ENCODE measurements around the gene TSGA10IP. TPM values are rescaled to one million over a fixed set of nuclear protein-coding genes. Genes with fewer than 3 reads are reported as not detected.

TSGA10IP gene
- polyA plus RNA-seq, 3 donors, result 0.19 to 0.21 (median 0.20) TPM

DNA sequence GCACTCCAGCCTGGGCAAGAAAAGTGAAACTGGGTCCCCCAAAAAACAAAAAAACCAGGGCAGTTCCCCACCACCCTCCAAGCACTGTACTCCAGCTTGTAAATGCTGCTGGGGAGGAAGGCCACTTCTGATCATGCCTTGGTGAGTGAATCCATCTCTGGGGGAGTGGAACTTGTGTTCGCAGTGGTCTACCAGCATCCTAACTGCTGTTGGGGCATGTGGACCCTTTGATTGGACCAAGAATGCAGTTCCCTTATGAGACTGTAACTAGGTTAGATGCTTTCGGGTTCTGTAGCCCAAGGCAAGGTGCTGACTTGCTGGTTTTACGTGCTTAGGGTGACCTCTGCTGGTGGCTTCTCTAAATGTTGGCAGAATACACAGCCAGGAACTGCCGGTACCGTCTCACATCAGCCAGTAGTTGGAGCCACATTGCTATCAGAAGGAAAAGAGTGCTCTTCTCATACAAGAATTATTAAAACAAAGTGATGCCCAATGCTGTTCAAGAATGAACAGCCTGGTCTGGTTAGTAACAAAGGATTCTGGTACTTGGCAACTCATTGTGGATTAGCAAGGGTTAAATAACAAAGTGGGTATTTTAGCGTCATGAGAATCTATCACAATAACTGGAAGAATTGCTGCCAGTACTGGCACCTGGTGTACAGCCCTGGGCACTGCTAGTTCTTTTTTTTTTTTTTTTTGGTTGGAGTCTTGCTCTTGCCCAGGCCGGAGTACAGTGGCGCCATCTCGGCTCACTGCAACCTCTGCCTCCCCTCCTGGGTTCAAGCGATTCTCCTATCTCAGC lies 43.7 kb downstream of the TSGA10IP start:
- DNase-seq (ENCODE audit: extremely low read depth in 1 of 11, low read depth in 9 of 11, low spot score in 4 of 11), result peak; percentile 86 to 95 (median 92)

DNA sequence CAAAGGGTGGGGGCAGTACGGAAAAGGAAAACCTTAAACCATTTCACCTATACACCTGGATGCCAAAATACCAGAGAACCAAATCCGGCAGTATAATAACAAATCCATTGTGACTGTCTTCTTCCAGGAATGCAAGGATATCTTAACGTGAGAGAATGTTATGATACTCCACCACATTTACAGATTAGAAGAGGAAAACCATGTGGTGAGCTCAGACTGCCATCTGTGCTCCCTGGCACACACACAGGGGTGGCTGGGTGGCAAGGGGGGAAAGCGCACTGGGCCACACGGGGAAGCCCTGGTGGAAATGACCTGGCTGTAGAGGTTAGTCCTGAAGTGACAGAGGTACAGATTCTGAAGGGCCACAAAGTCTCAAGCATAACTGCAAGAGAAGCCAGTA lies 46.8 kb downstream of the TSGA10IP start:
- DNase-seq (ENCODE audit: extremely low read depth in 1 of 11, low read depth in 9 of 11, low spot score in 4 of 11), result no peak

DNA sequence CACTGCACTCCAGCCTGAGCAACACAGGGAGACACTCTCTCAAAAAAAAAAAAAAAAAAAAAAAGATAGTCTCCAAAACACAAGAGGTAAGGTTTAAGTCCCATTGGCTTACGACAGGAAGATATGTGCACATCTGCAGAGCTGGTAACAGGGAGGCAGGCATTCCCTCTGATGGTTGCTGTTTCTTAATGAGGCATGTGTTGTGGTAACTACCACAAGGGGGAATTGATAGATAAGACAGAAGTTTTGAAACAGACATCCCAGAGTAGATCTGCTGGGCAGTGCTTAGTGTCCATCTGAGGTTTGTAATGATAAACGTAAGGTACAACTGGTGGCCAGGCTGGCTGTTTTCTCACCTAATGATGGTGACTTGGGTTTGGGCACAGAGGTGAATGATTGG lies 52.0 kb downstream of the TSGA10IP start:
- no peak for DNase-seq (ENCODE audit: extremely low read depth in 1 of 11, low read depth in 9 of 11, low spot score in 4 of 11)

DNA sequence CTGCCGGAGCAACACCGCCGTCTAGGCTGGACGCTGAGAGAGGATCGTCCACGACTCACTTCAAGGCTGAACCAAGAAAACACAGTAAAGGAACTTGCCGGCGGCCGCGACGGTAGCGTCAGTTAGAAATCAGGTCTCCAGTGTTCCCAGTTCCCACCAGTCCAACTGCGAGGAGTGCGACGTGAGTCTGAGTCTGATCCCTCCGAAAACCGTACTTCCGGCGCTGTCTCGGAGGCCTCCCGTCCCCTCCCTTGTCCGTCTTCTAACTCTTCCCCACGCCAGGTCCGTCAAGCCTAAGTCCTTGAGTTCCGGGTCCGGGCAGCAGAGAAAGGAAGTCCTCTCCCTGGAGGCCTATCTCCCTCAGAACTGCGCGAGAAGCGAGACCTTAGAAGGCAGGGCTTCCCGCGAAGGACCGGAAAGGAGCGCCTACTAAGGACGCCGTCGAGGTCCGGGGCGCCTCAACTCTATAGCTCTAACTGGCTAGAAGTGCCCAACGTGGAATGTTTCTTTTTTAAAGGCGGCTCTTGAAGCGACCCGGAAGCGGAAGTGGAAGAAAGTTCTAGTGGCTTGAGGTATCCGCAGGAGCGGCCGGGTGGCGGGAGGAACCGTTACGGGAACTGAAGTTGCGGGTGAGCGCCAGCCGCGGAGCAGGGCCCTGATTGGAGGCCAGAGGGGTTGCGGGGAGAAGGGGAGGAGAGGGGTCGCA lies 56.8 kb downstream of the TSGA10IP start, which contains the start of the genes BANF1 and EIF1AD:
BANF1 (plus strand) TSS at position 562 of the 706 bp plus-strand sequence. CDS start 748 bp downstream, outside the sequence.
EIF1AD (minus strand) TSS at position 216 of the 706 bp plus-strand sequence. CDS start 1,768 bp downstream, outside the sequence.
- DNase-seq (ENCODE audit: extremely low read depth in 1 of 11, low read depth in 9 of 11, low spot score in 4 of 11), result peak; percentile 93 to 99 (median 96)

DNA sequence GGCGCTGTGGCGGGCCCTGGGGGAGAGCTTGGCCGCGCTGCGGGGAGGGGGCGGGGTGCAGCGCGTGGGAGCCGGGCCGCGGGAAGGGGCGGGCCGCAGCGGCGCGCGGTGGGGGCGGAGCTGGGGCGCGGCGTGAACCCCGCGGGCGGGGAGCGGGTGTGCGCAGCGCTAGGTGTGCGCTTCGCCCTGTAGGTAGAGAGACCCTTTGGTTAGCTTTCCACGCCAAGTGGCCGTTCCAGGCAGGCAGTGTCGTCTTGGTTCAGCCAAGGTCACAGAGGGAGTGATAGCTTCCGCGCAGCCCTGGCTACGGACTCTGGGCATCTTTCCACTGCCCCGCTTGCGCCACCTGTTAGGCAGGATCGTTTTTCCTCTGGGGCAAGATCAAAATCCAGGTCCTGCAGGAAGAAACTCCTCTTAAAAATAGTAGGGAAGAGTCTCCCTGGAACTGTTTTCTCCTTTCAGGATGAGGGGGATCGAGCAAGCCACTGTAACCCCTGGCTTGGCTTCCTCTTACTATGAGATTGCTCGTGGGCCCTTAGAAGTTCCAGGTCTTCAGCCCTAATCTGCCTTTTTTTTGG lies 57.5 kb downstream of the TSGA10IP start:
- DNase-seq (ENCODE audit: extremely low read depth in 1 of 11, low read depth in 9 of 11, low spot score in 4 of 11), result no peak

DNA sequence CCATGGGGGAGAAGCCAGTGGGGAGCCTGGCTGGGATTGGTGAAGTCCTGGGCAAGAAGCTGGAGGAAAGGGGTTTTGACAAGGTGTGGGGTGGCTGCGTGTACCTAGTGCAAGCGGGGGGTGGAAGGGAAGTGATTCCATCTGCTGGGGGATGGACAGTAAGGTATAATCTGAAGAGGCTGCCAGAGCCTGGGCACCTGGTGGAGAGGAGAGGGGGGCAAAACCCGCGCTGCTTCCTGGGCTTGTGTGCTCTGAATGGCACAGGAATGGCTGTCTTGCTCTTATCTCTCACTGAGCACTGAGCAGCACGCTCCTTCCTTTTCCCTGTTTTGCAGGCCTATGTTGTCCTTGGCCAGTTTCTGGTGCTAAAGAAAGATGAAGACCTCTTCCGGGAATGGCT lies 58.0 kb downstream of the TSGA10IP start:
- no peak for DNase-seq (ENCODE audit: extremely low read depth in 1 of 11, low read depth in 9 of 11, low spot score in 4 of 11)

DNA sequence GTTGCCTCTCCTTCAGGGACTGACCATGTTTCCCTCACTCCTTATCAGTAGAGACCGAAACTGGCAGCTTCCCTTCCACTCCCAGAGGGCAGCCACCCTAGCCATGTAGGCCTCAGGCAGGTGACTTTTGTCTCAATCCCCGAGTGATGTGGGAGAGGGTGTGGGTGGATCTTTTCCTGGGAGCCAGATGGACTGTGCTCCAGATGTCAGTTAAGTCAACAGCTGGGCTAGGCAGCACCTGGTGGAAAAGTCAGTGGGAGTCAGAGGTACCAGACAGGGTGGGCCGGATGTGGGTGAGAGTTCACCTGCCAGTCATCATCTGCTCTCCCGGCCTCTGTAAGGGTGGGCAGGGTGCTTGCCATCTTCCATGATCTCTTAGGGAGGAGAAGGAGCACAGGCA lies 58.9 kb downstream of the TSGA10IP start:
- DNase-seq (ENCODE audit: extremely low read depth in 1 of 11, low read depth in 9 of 11, low spot score in 4 of 11), result no peak

DNA sequence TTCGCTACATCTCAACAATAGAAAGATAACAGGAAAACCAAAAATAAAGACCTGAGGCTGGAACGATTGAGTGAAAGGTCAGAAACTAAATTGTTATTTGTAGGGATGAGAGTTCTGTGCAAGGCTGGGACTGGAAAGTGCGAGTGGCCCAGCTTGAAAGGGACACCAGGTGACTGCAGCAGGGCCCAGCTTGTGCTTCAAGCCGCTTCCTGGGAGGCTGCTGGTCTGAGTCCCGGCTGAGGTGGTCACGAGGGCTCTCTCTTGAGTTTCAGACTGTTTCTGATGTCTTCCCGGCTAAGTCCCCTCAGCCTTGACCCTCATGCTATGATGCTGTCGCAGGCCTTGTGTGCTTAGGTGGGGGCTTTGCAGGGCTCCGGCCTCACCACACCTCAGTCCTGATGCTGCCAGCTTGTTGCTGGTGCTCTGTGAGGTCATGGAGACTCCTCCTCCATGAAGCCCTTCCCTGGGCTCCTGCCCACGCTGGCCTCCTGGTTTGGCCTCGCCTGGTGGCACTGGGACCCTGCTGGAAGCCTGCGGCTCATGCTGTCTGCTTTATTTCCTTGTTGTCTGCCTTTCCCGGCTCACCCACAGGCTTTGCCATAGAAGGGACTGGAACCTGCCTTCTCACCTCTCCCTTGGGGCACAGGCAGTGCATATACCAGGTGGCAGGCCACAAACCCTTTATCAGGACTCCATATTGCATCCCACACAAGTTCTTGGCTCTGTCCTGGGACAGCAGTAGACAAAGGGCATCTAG lies 61.0 kb downstream of the TSGA10IP start:
- DNase-seq (ENCODE audit: extremely low read depth in 1 of 11, low read depth in 9 of 11, low spot score in 4 of 11), result no peak

DNA sequence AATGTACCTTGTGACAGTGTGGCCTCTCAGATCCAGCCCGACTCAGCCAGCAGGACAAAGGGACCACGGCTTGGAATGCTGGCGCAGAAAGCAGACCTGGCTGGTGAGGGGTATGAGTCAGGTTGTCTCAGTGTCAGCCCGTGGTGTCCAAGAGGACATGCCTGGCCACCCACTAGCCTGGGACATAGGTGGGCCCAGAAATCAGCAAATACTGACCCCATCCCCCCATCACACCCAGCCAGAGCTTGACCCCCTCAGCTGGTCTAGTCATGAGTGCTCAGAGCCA lies 61.6 kb downstream of the TSGA10IP start:
- no peak for DNase-seq (ENCODE audit: extremely low read depth in 1 of 11, low read depth in 9 of 11, low spot score in 4 of 11)

DNA sequence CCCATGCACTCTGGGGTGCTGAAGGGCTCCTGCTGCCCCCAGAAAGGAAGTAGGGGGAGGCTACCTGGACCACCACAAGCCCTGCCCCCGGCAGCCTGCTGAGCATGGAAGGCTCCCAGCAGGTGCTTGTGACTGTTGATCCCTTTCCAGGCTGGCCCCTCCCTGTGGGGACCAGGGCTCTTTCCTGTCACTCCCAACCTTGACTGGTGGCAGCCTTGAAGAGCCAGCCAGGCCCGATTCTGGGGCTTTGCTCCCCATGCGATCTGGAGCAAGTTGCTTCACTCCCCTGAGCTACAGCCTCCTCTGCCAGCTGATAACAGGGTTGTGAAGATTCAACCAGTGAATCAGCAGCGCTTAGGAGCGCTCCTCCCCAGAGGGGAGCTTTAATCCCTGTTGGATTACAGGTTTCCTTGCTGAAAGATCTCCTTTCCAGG lies 61.9 kb downstream of the TSGA10IP start:
- DNase-seq (ENCODE audit: extremely low read depth in 1 of 11, low read depth in 9 of 11, low spot score in 4 of 11), result no peak

DNA sequence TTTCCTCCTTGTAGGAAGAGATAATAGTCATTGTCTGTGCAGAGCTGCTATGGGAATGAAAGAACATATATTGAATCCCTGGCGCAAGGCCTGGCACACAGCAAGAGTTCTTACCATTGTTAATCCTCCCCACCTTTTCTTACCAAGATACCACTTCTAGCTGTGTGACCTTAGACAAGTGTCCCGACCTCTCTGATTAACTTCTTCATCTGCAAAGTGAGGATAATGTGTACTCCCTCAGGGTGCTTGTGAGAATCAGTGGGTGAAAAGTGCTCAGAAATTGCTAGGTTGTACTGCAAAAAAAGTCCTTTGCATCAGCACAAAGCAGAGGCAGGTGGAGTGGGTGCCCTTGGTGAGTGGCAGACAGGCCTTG lies 62.8 kb downstream of the TSGA10IP start:
- DNase-seq (ENCODE audit: extremely low read depth in 1 of 11, low read depth in 9 of 11, low spot score in 4 of 11), result no peak

DNA sequence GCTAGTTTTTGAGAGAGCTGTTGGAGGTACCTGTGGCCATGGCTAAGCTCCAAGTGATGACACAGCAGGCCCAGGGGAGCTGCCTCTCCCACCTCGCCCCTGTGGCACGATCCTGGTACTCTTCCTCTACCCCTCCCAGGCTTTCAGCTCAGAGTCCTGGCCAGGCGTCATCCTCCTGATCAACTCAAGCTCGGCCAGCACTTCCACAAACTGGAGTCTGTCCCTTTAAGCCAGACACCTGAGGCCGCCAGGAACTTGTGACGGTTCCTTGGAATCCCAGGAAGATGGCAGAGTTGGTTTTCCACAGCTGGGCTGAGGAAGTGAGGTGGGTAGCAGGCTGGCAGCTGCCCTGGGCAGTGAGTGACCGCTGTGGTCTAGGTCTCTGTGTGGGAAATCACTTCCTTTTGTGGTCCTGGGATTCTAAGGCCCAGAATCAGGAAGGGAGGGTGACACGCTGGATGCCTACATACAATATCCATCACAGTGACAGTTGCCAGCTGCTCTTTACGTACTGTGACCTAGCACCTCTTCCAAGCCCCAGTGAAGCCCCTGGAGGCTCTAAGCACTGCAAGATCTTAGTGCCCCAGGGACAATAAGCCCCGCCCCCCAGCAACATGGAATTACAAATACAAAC lies 63.3 kb downstream of the TSGA10IP start:
- no peak for DNase-seq (ENCODE audit: extremely low read depth in 1 of 11, low read depth in 9 of 11, low spot score in 4 of 11)

Other genes starting within 250 kb of the TSGA10IP start
- 10 to 100 TPM; 66.1 to 73.8 (median 72.0) TPM for gene KAT5, start 233.2 kb upstream of the TSGA10IP start, polyA plus RNA-seq (ENCODE audit: insufficient read length in 3 of 3)
- gene RNASEH2C, start 224.7 kb upstream of the TSGA10IP start, polyA plus RNA-seq (ENCODE audit: insufficient read length in 3 of 3), result 10 to 100 TPM; 36.1 to 53.4 (median 42.0) TPM
- 10 to 100 TPM in 1 of 3 donors, 1 to 10 TPM in 2; 5.7 to 10.3 (median 7.6) TPM for gene AP5B1, start 164.5 kb upstream of the TSGA10IP start, polyA plus RNA-seq (ENCODE audit: insufficient read length in 3 of 3)
- gene OVOL1, start 158.4 kb upstream of the TSGA10IP start, polyA plus RNA-seq (ENCODE audit: insufficient read length in 3 of 3), result 10 to 100 TPM in 2 of 3 donors, 1 to 10 TPM in 1; 9.6 to 15.0 (median 14.0) TPM
- 1 to 10 TPM; 1.4 to 3.7 (median 2.2) TPM for gene SNX32, start 111.5 kb upstream of the TSGA10IP start, polyA plus RNA-seq (ENCODE audit: insufficient read length in 3 of 3)
- 100 to 1,000 TPM; 728 to 948 (median 744) TPM for gene CFL1, start 87.3 kb upstream of the TSGA10IP start, polyA plus RNA-seq (ENCODE audit: insufficient read length in 3 of 3)
- gene MUS81, start 85.0 kb upstream of the TSGA10IP start, polyA plus RNA-seq (ENCODE audit: insufficient read length in 3 of 3), result 10 to 100 TPM; 45.6 to 62.3 (median 56.6) TPM
- gene EFEMP2, start 72.7 kb upstream of the TSGA10IP start, polyA plus RNA-seq (ENCODE audit: insufficient read length in 3 of 3), result 100 to 1,000 TPM in 2 of 3 donors, 10 to 100 TPM in 1; 87.9 to 129 (median 127) TPM
- gene CTSW, start 65.6 kb upstream of the TSGA10IP start, polyA plus RNA-seq (ENCODE audit: insufficient read length in 3 of 3), result 1 to 10 TPM in 2 of 3 donors, under 1 TPM in 1; 0.47 to 1.3 (median 1.0) TPM
- gene FIBP, start 57.0 kb upstream of the TSGA10IP start, polyA plus RNA-seq (ENCODE audit: insufficient read length in 3 of 3), result 10 to 100 TPM; 88.2 to 94.0 (median 92.2) TPM
- 10 to 100 TPM in 2 of 3 donors, 1 to 10 TPM in 1; 5.7 to 17.4 (median 11.1) TPM for gene CCDC85B, start 54.8 kb upstream of the TSGA10IP start, polyA plus RNA-seq (ENCODE audit: insufficient read length in 3 of 3)
- under 1 TPM; 0.07 to 0.24 (median 0.20) TPM for gene FOSL1, start 45.1 kb upstream of the TSGA10IP start, polyA plus RNA-seq (ENCODE audit: insufficient read length in 3 of 3)
- gene C11orf68, start 26.4 kb upstream of the TSGA10IP start, polyA plus RNA-seq (ENCODE audit: insufficient read length in 3 of 3), result 10 to 100 TPM; 30.9 to 41.8 (median 33.3) TPM
- gene DRAP1, start 26.1 kb upstream of the TSGA10IP start, polyA plus RNA-seq (ENCODE audit: insufficient read length in 3 of 3), result 100 to 1,000 TPM in 1 of 3 donors, 10 to 100 TPM in 2; 73.3 to 109 (median 88.0) TPM
- gene SART1, start 16.3 kb downstream of the TSGA10IP start, polyA plus RNA-seq (ENCODE audit: insufficient read length in 3 of 3), result 10 to 100 TPM; 40.4 to 60.6 (median 52.2) TPM
- 10 to 100 TPM; 26.3 to 30.3 (median 28.4) TPM for gene EIF1AD, start 56.7 kb downstream of the TSGA10IP start, polyA plus RNA-seq (ENCODE audit: insufficient read length in 3 of 3)
- gene BANF1, start 57.0 kb downstream of the TSGA10IP start, polyA plus RNA-seq (ENCODE audit: insufficient read length in 3 of 3), result 100 to 1,000 TPM; 224 to 286 (median 277) TPM
- not detected for gene CST6, start 66.5 kb downstream of the TSGA10IP start, polyA plus RNA-seq (ENCODE audit: insufficient read length in 3 of 3)
- gene CATSPER1, start 81.0 kb downstream of the TSGA10IP start, polyA plus RNA-seq (ENCODE audit: insufficient read length in 3 of 3), result not detected
- gene GAL3ST3, start 103.7 kb downstream of the TSGA10IP start, polyA plus RNA-seq (ENCODE audit: insufficient read length in 3 of 3), result 1 to 10 TPM; 3.6 to 6.7 (median 6.6) TPM
- 100 to 1,000 TPM; 237 to 257 (median 251) TPM for gene SF3B2, start 106.9 kb downstream of the TSGA10IP start, polyA plus RNA-seq (ENCODE audit: insufficient read length in 3 of 3)
- 10 to 100 TPM; 48.0 to 59.2 (median 53.1) TPM for gene PACS1, start 124.8 kb downstream of the TSGA10IP start, polyA plus RNA-seq (ENCODE audit: insufficient read length in 3 of 3)